Erythroblast (primary cell): ENCODE results near the gene AMZ1.

Experiments used
- GATA1 ChIP-seq: IDR thresholded peaks from 2 replicates; pipeline ENCODE4 v1.6.1; 2011; ENCODE audit warnings: low read depth, mild to moderate bottlenecking, control low read depth, low read length, moderate library complexity
- POLR2A ChIP-seq: IDR thresholded peaks from 2 replicates; pipeline ENCODE4 v1.6.1; 2011; ENCODE audit warnings: mild to moderate bottlenecking, low read length

DNA sequence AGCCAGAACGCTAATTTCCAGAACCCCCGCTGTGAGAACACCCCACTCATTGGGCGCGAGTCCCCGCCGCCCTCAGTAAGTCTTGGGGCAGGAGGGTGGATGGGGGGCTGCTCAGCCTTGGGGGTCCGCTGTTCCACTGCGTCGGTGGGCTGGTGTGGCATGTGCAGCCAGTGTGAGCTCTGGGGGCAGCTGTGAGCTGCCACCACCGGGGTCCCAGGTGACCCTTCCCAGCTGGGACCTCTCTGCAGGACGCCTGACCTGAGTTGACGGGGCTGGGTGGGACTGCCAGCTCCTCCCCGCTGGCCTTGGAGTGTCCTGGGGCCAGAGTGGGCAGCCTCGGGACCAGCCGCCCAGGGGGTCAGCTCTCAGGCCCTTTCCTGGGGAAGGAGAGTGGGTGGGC lies 29.1 kb upstream of the AMZ1 start:
- TF ChIP-seq GATA1 (no peak), POLR2A (no peak)
